Ovary (tissue), 9 donors: ENCODE data around the gene MRFAP1. TPM values are rescaled to one million over a fixed set of nuclear protein-coding genes. Genes with fewer than 3 reads are reported as not detected.

ENCODE experiments used
- DNase-seq, 5 donors: peaks; one replicate each; pipeline ENCODE4 v3.0.0-alpha.2; 2019 to 2020
- H3K27ac ChIP-seq, 2 donors: fragments of 200-600 bp; one replicate each; pipeline versions ENCODE4 v1.5.1 to v1.8.0; 2019 to 2022
- H3K27me3 ChIP-seq: fragments of 200-600 bp; one replicate; pipeline ENCODE4 v1.8.0; 2022
- H3K36me3 ChIP-seq: fragments of 200-600 bp; sonication (generic); one replicate; pipeline ENCODE4 v1.5.1; 2019
- H3K4me1 ChIP-seq: one replicate; pipeline ENCODE4 v1.8.1; 2013; ENCODE audit warnings: mild to moderate bottlenecking, moderate library complexity; ENCODE audit not compliant: insufficient read depth
- H3K4me3 ChIP-seq: fragments of 200-600 bp; sonication (generic); one replicate; pipeline ENCODE4 v1.5.1; 2017
- H3K9me3 ChIP-seq, 2 donors: fragments of 200-600 bp in 1 of 2; sonication (generic) in 1 of 2; one replicate each; pipeline versions ENCODE4 v1.5.1 to v1.8.1; 2013 to 2019; ENCODE audit warnings: mild to moderate bottlenecking in 1 of 2, moderate library complexity in 1 of 2
- EP300 ChIP-seq: sonication (generic); formaldehyde crosslinking; IDR thresholded peaks from one replicate; pipeline ENCODE4 v1.6.1; 2017; ENCODE audit warnings: antibody characterized with exemption
- POLR2A ChIP-seq: fragments of 450-650 bp; IDR thresholded peaks from one replicate; pipeline ENCODE4 v1.6.1; 2017; ENCODE audit warnings: antibody characterized with exemption, mild to moderate bottlenecking, moderate library complexity
- WGBS, 3 donors: extraction: QIAGEN DNeasy Blood & Tissue Kit in 1 of 3; methylation state at CpG; one replicate each; pipeline versions ENCODE4 v1.1.5 to v1.1.7; 2013 to 2017; 5-methylcytosine and 5-hydroxymethylcytosine counted together
- intact Hi-C, 4 donors: fragments of 100-400 bp; cut with DNase I; formaldehyde crosslinking; loops; one replicate each; pipeline versions ENCODE4 v1.11.0 to v1.15.1; 2022 to 2023
- polyA plus RNA-seq, 2 donors: library from polyadenylated mRNA; stranded (reverse); fragments of 200-250 nt in 1 of 2; fragments of 350-450 nt in 1 of 2; fragmentation: Illumina TruSeq in 1 of 2; extraction: RNeasy Lipid Tissue Mini Kit (QIAGEN cat#74804) in 1 of 2; gene quantifications; one replicate each; pipeline ENCODE4 v1.2.3, GENCODE V29; 2013 to 2014
- total RNA-seq, 7 donors: library from RNA; depleted of rRNA in 2 of 7; stranded (reverse); fragments of >200 nt in 2 of 7; fragmentation: NEBNext Ultra II Directional in 3 of 7; extraction: Animal tissue kit (Norgen Biotek cat#: 25700) in 3 of 7; gene quantifications; one replicate each; pipeline versions ENCODE4 v1.1.0 to v1.2.4, GENCODE V29; 2016 to 2023
- TF ChIP-seq, protein P1 (sequence below), 3 donors: fragments of 450-650 bp in 2 of 3; fragments of 200-600 bp in 1 of 3; IDR thresholded peaks; one replicate each; pipeline versions ENCODE4 v1.5.1 to v1.8.0; 2016 to 2022; ENCODE audit warnings: antibody characterized with exemption in 3 of 3, mild to moderate bottlenecking in 1 of 3
- donor health status: DM: no; HTN: no; CAD: no; lungs with moderate emphysema.
- donor health status: DM: no; HTN: no; CAD: no.
- donor health status: Bipolar disorder and iron deficiency.
- donor health status: DM: yes; HTN: yes; CAD: no.
- donor health status: DM: no; HTN: no; CAD: no.
- donor health status: DM: yes; HTN: yes; CAD: no.

The MRFAP1 gene
- total and polyA plus RNA-seq, 9 donors, result 154 to 367 (median 324) TPM

DNA sequence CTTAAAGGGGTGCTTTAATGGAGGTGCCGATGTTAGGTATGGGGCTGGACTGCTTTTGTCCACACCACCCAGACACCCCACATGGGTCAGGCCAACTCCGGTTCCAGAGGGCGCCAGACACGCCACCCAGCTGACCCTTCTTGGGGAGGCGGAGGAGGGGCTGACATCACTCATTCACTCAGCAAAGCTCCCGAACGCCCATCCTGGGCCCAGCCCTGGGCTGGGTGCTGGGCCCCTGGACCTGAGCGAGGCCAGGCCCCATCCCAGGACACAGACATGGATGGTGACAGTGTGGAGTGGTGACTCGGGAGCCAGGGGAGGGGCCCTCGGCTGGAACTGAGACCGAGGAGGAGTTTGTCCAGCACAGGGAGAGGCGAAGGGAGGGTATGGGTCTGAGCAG is 37.4 kb upstream of the MRFAP1 start:
- 83 to 93% (median 87%) methylated on average over 12 of the region's 12 CpGs for WGBS, 3 donors
- intact Hi-C loops, result no loop called here

DNA sequence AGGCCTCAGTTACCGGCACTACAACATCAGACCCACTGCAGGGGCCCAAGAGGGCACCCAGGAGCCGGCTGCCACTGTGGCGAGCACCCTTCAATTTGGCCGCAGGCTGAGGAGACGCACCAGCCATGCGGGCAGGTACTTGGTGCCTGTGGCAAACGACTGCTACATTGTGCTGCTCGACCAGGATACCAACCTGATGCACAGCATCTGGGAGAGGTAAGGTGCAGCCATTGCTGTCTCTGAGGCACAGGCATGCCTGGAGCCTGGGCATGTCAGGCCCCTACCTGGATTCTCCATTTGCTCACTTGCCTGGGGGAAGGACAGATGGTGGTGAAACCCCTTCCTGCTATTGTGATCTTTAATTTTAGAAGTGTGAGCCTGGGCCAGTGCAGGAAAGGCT is 35.4 kb upstream of the MRFAP1 start:
- no peaks in the 10 kb centered on the region for H3K36me3 ChIP-seq

More for the DNA sequence above, 37.4 kb upstream of the MRFAP1 start:
- no peak overlapping the region for H3K4me3 ChIP-seq
- no peaks in the 10 kb centered on the region for H3K27me3 ChIP-seq
- H3K9me3 ChIP-seq, result peaks cover 0 to 8% of the 10 kb centered on the region in 2 donors
- TF ChIP-seq EP300 (no peak), POLR2A (no peak)
- TF ChIP-seq, protein P1, sequence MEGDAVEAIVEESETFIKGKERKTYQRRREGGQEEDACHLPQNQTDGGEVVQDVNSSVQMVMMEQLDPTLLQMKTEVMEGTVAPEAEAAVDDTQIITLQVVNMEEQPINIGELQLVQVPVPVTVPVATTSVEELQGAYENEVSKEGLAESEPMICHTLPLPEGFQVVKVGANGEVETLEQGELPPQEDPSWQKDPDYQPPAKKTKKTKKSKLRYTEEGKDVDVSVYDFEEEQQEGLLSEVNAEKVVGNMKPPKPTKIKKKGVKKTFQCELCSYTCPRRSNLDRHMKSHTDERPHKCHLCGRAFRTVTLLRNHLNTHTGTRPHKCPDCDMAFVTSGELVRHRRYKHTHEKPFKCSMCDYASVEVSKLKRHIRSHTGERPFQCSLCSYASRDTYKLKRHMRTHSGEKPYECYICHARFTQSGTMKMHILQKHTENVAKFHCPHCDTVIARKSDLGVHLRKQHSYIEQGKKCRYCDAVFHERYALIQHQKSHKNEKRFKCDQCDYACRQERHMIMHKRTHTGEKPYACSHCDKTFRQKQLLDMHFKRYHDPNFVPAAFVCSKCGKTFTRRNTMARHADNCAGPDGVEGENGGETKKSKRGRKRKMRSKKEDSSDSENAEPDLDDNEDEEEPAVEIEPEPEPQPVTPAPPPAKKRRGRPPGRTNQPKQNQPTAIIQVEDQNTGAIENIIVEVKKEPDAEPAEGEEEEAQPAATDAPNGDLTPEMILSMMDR (IDR thresholded peaks at IDR 0.05), result no peak
- no peak overlapping the region for H3K27ac ChIP-seq
- DNase-seq, result no peak
- no peaks in the 10 kb centered on the region for H3K36me3 ChIP-seq
- H3K4me1 ChIP-seq, result no peaks in the 10 kb centered on the region

DNA sequence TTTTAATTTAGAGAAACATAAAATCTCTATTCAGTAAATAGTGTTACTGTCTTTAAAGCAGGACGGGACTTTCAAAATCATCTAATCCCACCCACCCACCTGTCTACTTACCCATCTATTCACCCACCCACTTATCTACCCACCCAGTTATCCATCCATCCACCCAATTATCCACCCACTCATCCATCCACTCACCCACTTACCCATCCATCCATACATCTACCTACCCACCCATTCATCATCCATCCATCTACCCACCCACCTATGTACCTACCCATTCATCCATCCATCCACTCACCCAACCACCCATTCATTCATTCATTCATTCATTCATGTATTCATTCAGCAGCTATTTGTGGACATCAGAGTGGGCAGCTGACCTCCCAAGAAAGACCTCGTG is 34.9 kb upstream of the MRFAP1 start:
- intact Hi-C loops, result no loop called here
- TF ChIP-seq, protein P1 (IDR thresholded peaks at IDR 0.05), result no peak
- TF ChIP-seq EP300 (no peak), POLR2A (no peak)
- no peaks in the 10 kb centered on the region for H3K36me3 ChIP-seq
- H3K27me3 ChIP-seq, result no peaks in the 10 kb centered on the region
- no peak for DNase-seq
- no peak overlapping the region for H3K27ac ChIP-seq
- H3K9me3 ChIP-seq, result peaks cover 0 to 8% of the 10 kb centered on the region in 2 donors
- H3K4me1 ChIP-seq, result no peaks in the 10 kb centered on the region
- H3K4me3 ChIP-seq, result no peak overlapping the region
- WGBS, 3 donors, result 97 to 98% (median 97%) methylated on average over 2 of the region's 2 CpGs

More for the DNA sequence above, 35.4 kb upstream of the MRFAP1 start:
- Histone ChIP-seq H3K4me1 (no peaks in the 10 kb centered on the region), H3K27ac (no peak overlapping the region), H3K9me3 (peaks cover 0 to 8% of the 10 kb centered on the region in 2 donors), H3K4me3 (no peak overlapping the region), H3K27me3 (no peaks in the 10 kb centered on the region)
- no peak for DNase-seq
- TF ChIP-seq POLR2A, result no peak
- TF ChIP-seq, protein P1 (IDR thresholded peaks at IDR 0.05), result no peak
- no peak for TF ChIP-seq EP300
- intact Hi-C loops, result no loop called here
- WGBS, 3 donors, result 95 to 98% (median 98%) methylated on average over 8 of the region's 8 CpGs

DNA sequence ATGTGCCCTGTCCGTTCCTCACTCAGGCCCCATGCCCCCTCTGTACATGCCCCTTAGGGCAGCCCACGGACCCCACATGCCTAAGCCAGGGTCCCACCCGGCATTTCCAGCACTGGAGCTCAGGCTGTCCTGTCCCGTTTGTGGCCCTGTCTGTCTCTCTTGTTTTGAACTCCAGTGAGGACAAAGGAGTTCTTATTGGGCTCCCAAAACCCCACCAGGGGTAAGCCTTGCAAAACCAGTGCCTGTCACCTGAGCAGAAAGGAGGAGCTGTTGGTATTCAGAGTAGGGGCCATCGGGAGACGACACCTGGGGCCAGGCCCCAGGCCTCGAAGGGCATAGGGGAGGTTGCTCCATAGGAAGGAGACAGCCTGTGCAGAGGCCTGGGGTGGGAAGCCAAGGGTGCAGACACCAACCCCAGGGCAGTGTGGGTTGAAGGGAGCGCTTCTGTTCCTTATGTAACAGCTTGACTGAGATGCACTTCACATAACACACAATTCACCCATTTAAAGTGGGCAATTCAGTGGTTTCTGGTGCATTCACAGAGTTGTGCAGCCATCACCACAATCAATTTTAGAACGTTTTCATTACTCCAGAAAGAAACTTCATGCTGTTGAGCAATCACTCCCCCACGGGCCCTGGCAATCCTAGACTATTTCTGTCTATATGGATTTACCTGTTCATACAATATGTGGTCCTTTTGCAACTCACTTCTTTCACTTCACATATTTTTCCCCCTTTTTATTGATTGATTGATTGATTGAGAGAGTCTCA is 33.8 kb upstream of the MRFAP1 start:
- H3K9me3 ChIP-seq, result peaks cover 0 to 8% of the 10 kb centered on the region in 2 donors
- H3K27me3 ChIP-seq, result no peaks in the 10 kb centered on the region
- H3K36me3 ChIP-seq, result no peaks in the 10 kb centered on the region
- TF ChIP-seq, protein P1 (IDR thresholded peaks at IDR 0.05), result no peak
- TF ChIP-seq POLR2A, result no peak
- no peaks in the 10 kb centered on the region for H3K4me1 ChIP-seq
- intact Hi-C loops, result no loop called here
- no peak for DNase-seq
- 84 to 89% (median 87%) methylated on average over 10 of the region's 10 CpGs for WGBS, 3 donors
- H3K27ac ChIP-seq, result no peak overlapping the region
- no peak overlapping the region for H3K4me3 ChIP-seq
